HG02610 (cell line): ENCODE data around the gene MLPH.

Source experiments
- ATAC-seq: cut with Tn5 transposase; IDR thresholded peaks from one replicate; pipeline ENCODE4 v1.9.1; 2021; ENCODE audit warnings: mild to moderate bottlenecking, moderate library complexity; ENCODE audit not compliant: unreplicated experiment

The MLPH gene

DNA sequence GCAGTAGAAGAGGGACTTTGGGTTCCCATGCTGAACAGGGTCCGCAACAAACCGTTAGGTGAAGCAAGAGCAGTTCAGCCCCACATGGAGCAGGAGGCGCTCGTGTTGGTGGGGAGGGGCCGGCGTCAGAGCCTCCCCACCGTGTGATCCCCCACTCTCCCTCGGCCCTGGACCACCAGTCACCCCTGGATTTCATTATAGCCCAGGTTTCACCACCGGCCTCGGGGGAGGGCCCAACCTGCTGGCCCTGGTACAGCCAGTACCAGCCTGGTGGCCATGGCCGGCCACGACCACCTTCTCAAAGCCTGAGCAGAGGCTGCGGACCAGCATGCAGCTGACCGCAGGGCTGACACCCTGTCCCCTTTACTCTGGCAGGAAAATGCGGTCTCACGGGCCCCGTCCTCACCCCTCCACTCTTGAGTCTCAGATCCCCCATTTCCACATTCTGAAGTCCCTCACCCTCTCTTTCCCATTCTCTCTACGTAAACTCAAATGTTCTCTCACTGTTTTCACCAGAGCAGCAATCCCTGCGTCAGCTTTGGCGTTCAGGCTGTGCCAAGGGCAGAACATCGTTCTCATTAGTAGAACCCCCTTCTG is 8.6 kb downstream of the MLPH start:
- no peak for ATAC-seq

DNA sequence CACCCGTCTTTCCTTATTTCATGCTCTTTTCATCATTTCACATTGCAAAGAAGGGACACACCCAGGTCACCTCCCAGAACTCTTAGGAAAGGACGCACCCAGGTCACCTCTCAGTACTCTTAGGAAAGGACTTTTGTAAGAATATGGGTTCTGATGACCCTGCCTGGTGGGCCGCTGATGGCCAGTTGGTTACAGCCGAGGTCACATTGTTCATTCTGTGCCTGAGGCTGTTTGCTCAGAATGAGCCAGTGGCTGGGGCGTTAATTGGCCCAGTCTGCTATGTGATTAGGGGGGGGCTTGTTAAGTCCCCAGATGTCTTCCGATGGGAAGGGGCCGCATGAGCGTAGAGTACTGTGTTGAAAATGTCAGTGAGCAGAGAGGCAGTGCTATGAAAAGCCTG is 9.4 kb downstream of the MLPH start:
- no peak for ATAC-seq

DNA sequence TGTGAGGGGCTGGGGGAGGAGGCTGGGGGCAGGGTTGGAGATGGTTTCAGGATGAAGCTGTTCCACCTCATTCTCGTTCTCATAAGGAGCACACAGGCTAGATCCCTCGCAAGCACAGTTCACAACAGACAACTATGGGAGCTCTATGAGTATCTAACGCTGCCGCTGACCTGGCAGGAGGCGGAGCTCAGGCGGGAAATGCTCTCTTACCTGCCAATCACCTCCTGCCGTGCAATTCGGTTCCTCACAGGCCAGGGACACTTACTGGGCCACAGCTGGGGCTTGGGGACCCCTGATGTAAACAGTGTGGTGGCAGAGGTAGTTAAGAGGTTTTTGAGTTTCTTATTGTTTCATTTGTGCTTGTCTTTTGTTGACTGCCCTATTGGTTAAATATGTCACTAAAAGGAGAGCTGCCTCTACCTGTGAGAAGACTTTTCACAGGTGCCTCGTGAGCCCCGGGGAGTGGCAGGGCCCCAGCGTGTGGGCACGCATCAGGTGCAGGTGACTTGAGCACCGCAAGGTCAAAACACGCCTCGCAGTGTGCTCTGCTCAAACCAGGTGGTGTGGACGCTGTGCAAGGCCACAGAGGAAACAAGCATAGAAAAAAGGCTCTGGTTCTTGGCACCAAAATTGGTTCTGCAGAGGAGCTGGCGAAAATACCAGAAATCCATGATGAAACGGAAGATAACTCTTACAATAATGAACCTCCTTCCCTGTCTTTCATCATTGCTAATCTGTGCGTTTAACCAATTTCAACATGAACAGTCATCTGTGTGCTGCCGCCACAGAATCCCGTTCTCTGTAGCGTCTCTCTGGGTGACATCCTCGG is 10.2 kb downstream of the MLPH start:
- ATAC-seq = no peak

DNA sequence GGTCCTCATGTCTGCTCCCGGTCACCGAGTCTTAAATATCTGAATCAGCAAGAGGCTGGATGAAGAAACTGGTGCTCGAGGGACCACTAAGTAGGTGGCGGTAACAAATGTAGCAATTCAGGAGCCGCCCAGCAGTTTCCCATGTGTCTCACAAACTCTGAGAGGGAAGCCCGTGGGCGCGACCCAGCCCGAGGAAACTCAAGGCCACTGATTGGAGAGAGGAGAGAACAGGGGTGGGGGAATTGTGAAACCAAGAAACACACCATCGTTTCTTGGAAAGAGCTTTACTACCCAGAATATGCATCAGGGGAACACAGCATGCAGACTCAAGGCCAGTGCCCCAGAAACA is 10.8 kb downstream of the MLPH start:
- ATAC-seq = no peak

DNA sequence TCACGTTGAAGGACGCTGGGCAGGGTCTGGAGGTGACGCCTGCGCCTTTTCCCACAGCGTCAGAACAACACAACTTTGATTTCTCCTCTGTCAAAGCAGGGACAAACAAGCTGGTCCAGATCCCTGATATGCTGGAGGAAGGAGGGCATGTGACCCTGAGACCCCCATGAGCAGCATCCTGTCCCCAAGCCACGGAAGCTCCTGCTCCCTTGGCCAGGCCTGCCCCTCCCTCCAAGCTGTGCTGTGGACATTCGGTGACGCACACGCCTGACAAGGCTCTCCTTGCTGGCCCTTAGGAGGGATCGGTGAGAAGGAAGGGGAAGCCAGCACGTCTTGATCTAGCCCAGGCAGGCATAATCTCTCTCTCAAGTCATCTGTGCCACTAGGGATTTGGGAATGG is 11.3 kb downstream of the MLPH start:
- no peak for ATAC-seq

DNA sequence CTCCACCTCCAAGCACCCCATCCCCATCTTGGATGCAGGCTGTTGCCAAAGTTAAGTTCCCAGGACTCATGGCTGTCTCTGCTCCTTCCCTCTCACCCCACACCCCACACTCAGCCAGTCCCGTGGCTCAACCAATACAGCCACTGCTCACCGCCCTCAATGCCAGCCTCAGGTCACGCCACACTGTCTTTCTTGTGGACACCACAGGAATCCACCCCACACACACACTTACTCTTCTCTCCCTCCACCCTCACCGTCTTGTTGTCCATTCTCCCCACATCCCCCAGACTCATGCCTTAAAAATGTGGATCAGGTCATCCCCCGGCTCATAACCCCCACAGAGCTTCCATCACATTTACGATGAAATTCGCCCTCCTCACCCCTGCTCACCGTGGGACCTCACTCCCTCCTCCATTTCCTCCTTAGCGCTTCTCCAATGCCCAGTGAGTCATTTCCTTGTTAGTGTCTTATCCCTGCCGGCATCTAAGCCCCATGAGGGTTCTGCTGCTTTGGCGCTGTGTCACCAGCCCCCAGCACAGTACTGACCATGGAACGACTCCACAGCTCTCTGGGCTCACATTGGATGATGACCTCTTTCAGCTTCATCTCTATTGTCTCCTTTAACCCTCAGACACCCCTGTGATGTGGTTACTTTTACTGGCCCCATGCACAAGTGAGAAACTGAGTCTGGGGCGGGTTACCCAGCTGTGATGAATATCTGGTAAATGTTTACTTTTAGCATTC is 13.8 kb downstream of the MLPH start:
- ATAC-seq = no peak

DNA sequence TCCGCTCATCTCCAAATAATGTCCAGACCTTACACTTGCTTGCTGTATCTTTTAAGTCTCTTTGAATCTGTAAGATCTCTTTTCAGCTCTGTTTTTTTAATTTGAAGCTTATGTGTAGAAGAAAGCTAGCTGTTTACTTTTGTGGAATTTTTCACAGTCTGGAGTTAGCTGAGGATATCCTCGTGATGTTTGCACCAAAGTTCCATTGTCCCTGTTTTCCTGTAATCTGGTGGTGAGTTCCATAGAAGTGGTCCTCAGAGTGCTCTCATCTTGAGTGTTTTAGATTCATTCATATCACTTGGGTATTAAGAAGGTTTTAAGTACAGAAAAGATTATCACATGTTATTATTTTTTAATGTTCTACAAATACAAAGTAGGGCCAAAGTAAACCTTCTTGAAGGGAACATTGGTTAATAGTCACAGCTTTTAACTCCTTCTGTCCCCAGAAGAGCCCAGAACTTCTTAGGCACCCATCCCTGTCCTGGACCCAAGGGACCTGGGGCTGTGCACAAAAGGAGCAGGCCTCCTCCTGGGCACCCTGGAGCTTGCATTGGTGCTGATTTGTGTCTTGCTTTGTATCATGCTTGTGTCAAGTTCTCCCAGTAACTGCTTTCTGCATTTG is 15.0 kb downstream of the MLPH start:
- ATAC-seq = no peak

DNA sequence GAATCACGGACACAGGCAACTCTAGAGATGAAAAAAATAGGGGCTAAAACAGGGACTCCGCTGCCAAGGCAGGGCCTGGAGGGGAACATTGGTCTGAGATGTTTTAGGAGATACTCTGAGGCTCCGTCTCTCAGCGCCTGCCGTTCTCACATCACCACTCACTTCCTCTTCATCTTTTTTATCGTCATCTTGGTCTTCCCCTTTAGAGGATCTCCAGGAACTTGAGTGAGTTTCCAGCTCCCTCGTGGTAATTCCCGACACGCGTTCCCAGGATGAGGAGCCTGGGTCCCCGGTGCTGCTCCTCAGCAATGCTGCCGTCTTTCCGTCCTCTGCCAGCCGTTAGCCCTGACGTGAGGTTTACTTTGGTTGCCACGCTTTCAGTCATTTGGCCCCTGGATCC is 16.1 kb downstream of the MLPH start:
- no peak for ATAC-seq

DNA sequence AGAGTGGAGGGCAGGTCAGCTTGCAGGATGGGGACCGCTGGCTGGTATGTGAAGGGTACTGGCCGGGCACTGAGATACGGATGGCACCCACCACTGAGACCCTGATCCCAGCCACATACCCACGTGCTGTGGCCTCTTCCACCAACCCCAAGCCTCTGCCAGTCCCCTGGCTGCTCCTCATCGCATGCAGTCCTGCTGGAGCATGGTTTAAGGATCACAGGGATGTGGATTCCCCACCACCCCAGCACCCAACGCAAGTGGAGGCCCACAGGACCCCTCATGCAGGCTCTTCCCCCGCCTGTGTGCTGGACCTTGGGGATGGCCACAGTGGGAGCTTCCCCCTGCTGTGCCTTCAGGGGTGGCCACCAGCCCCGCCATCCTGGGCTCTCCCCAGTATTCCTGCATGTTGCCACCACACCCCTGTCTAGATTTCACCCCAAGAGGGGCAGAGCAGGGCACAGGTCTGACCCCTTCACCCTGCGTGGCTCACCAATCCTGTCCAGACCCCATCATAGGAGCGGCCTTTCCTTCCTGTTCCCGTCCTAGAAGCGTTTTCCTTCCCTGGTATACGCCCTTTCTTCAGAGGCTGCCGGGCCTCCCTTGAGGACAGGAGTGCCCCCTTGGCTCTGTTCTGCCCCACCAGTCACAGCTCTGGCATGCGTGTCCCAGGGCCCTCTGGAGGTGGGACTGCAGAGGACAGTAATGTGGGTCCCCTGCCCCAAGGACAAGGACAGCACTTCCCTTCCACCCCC is 18.3 kb downstream of the MLPH start:
- ATAC-seq = no peak

DNA sequence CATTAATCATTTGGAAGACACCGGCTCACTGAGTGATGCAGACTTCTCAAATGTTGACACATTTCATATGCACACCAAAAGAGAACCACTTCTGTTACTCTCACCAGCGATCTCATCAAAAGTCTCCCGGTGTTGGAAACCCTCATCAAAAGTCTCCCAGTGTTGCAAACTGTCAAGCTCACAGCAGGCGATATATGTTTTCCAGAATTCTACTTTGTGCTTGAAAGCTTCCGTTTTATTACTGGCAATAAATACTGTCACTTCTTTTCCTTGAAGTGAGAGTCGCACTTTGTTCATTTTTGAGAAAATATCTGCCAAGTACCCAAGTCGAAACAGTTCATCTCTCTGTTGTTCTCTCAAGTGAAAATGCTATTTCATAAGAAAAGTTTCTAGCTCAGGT is 20.5 kb downstream of the MLPH start:
- no peak for ATAC-seq

DNA sequence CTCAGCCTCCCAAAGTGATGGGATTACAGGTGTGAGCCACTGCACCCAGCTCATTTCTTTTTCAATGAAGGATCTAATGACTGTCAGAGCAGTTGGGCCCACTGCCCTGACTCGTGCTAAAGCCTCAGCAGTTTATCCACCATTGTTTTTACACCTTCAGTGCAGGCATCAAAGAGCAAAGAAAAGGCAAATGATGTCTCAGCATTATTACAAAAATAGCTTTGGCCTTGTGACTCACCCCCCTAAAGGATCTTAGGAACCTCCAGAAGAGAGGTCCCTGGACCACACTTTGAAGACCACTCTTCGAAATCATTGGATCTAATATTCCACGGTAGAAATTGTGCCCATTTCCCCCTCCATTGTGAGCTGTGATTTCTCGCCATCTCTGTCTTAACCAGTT is 21.3 kb downstream of the MLPH start:
- no peak for ATAC-seq

DNA sequence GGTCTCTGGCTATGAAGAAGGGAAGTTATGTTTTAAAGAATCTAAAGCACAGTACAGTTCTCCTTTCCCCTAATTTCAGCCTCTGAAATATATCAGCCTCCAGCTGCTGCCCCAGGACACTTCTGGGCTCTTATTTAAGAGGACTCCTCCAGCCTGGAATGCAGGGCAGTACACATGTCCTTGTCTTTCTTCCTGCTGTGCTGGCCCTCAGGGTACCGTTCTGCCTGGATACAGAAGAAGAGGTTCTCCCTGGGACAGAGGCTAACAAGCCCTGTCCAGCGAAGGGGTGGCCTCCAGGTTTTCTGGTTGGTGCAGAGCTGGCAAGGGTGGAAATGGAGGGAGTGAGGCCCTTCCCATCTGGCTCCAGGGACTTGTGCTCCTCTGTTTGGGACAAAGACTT is 22.1 kb downstream of the MLPH start:
- ATAC-seq = no peak

DNA sequence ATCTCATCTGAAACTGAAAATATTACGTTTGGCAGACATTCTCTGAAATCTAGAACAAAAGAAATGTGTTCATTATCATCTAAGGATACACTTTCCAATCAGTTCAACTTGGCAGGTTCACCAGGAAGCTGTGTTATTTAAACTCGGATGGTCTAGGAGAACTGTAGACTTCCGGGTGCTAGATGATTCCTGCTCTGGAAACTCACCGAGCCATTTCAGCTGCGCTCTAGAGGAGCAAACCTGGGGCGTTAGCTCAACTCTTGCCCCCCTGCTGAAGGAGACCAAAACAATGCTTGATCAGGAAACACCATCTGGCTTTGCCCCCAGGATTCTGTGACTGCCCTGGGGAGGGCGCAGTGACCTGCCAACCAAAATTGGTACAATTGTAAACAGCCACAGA is 22.9 kb downstream of the MLPH start:
- ATAC-seq = no peak

DNA sequence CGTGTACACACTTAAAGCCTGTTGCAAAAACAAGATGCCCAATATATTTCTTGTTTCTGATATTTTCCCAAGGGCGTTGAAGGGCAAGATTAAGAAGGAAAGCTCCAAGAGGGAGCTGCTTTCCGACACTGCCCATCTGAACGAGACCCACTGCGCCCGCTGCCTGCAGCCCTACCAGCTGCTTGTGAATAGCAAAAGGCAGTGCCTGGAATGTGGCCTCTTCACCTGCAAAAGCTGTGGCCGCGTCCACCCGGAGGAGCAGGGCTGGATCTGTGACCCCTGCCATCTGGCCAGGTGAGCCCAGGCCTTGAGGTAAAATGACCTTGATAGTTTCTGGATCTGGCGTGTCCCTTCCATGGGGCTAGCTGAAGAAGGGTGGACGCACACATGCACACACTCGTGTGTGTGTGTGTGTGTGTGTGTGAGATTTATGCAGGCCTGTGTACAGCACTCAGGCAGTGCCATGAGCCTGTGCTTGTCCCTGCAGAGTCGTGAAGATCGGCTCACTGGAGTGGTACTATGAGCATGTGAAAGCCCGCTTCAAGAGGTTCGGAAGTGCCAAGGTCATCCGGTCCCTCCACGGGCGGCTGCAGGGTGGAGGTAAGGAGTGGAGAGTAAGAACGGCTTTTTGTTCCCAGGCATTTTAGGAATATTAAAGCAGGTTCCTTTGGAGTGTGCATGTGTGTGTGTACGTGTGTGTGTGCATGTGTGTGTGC is 23.6 kb downstream of the MLPH start:
- no peak for ATAC-seq

DNA sequence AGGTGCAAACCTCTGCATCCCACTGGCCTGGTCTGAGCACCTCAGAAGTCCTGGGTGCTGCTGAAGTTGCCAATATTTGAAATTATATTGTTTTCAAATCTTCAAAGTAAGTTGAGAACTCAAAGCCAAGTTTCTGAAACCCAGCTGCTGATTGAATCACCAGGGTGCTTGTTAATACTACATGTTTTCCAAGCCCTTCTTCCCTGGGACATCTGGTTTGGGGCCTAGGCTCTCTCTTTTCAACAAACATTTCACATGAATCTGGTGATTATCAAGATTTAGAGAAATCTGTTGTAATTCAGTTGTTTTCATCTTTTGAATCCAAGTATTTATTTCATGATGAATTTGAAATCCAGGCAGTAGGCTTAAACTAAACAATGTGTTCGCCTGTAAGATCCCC is 24.4 kb downstream of the MLPH start:
- no peak for ATAC-seq

DNA sequence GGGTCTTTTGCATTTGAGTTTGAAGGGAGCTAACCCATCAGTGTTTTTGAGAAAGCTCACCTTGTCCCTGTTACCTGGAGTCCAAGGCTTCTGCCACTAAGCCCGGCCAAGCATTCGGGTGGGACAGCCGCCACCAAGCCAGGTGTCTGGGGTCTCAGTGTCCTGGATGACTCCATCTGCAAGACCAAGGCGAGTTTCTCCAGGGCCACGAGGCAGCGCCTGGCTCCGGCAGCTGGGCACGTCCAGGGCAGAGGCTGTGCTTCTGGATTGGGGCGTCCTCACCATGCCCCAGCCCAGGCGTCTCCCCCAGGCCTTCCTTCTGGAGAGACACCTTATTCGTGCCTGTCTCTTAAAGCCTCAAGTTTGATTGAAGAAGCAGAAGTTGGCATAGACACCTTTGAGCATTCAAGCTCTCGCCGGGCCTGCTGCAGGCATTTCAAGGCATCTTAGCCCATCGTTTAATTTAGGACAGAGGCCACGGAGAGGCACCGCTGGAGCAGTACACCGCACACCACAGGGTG is 24.9 kb downstream of the MLPH start:
- no peak for ATAC-seq

DNA sequence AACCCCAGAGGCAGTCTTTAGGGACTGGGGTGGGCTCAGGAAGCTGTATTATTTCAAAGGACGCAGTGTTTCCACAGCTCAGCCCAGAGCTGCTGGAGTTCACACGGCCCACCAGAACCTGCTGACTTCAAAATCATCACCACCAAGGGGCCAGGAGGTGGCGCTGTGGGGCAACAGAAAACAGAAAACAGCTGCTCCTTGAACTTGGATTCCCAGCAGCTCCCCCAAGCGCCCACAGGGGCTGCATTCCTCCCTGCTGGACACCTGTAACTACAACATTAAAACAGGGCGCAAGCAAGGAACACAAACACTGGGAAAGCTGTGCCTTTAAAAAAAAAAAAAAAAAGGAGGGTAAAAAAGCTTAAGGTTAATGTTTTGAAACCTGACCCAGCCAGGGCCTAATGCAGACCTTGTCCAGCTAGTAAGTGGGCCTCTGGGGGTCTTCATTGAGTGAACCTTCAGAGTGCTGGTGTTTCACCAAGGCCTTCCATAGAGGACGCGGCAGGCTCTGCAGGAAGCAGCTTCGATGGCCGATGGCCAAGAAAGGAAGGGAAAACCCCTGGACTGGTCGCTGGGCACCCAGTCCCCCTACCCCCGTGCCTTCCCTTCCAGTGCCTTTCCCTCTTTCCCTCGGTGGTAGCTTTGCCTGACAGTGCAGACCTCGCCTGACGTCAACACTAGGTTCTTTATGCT is 25.9 kb downstream of the MLPH start:
- no peak for ATAC-seq

DNA sequence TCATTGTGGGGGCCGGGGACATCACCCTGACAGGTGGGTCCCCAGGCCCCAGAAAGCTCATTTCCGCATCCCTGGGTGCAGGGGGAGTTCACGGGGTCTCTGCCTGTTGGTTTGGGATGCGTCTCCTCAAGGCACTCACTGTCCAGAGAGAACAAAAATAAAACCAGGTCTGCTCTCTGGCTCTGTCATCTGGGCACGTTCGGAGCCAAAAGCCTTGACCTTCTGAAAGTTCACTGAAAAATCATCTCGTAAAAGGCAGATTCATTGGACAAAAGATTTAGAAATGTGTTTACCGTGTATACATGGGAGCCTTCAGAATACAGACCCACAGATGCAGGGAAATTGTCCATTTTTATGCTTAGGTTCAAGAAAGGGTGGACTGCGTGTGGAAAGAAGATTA is 26.6 kb downstream of the MLPH start:
- no peak for ATAC-seq

DNA sequence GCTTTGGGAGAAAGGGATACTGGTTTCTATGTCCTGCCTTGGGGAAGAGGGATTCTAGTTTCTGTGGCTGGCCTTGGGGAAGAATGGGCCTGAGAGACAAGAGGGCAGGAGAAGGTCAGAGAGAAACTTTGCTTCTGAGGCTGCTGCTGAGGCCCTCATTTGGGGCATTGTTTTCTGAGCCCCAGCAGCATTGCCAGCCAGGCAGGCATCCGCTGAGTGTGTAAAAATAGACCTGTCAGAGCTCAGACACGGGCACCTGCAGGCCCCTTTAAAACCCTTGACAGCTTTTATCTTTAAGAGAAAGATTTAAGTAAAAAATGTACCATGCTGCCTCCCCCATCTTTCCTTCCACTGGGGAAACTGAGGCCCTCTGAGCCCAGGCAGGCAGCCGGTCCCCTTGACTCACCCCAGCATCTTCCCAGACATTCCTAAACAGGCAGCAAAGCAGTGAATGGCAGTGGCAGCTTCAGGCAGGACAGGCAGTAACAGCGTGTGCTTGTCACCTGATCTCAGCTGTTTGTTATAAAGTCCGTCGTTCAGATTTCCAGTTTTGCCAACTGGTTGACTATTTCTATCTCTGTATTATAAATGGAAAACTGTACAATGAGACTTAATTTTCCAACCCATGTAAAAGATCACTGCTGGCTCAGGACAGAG is 27.6 kb downstream of the MLPH start:
- ATAC-seq = no peak
